ENCODE results near the gene ARHGAP22.

ARHGAP22 gene

DNA sequence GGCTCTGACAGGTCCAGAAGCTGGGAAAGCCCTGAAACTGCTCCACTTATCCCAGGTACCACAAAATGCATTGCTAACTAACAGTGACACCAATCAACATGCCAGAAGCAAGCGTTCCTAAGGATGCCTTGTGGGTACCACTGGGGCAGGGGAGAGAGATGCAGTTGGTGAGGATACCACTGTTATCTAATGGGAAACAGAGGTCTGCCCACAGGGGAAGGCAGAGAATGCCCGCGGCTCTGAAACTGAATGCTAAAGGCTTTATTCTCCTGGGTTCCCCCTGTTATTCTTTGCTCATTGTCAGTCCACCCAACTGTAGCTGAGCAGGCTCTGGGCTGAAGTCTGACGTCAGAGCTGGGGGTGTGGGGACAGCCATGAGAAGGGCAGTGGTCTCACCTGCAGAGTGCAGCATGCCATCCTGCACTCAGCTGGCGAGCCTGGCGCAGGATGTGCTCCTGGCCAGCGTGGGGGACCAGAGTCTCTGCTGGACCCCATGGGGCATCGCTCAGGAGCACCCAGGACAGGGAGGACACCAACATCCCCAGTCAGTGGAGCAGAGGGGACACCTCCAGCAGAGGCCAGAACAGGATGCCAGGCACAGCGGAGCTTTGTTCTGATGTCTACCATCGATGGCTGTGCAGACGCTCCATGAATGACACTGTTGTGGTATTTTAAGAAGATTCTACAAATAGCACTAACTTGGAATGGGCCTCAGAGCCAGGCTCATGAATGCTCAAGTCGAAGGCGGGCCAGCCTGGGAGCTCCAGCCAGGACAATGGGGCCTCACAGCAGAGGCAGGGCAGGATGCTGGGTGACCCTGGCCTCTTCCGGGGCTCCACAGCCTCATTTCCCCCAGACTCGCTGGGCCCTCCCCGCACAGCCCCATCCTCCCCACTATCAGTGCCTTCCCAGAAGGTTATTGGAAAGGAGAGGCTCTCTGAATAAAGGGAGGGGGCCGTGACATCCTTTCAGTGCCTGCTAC lies 95.8 kb downstream of the ARHGAP22 start:
- no peak for DNase-seq

- DNase-seq: no peak
Measured at GRCh38 chr10:48507933-48508790, 96.7 kb downstream of the ARHGAP22 start.

DNA sequence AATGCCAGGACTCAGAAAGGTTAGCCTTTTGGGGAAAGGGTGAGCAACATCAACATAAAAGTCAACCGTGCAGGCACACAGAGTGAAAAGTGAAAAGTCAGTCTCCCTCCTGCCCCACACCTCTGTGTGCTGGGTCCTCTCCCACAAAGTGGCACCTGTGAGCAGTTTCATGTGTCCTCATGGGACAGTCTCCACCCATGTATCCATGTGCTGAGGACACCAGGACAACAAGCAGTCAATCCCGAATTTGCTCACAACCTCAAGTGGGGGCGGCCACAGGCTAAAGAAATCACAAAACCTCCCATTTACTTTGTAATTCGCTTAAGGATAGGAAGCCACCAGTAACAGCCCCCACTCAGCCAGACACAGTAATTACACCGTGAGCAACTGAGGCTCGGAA lies 97.4 kb downstream of the ARHGAP22 start:
- no peak for DNase-seq

- DNase-seq: no peak
Measured at GRCh38 chr10:48506147-48506917, 98.5 kb downstream of the ARHGAP22 start.

GRCh38 chr10:48505394-48506112 lies 99.3 kb downstream of the ARHGAP22 start:
- no peak for DNase-seq

- DNase-seq: no peak
Measured at GRCh38 chr10:48504141-48504885, 100.6 kb downstream of the ARHGAP22 start.

DNA sequence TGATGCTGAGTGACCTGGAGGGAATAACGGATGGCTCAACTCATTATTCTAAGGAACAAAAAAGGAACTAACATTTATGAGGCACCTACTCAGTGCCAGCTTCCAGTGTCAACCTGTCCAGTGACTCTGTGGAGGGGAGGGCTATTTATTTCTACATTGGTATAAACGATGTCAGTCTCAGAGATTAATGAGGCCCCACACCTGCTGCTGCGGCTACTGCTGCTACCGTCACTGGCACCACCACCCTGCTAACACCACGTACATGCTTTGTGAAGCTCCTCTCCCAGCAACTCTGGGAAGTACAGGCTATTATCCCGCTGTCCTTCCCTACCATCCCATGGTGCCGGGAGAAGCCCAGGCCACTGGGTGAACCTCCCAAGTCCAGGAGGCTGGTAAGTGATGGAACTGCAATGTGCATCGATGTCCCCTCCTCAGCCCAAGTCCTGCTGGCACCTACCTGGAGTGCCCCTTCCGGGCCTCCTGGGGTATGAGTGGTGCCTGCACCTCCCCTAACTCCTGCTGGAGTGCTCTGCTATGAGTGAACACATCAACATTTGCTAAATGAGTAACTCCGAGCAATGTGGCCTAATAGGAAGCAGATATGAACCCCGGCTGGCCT lies 101.5 kb downstream of the ARHGAP22 start:
- DNase-seq: no peak

DNA sequence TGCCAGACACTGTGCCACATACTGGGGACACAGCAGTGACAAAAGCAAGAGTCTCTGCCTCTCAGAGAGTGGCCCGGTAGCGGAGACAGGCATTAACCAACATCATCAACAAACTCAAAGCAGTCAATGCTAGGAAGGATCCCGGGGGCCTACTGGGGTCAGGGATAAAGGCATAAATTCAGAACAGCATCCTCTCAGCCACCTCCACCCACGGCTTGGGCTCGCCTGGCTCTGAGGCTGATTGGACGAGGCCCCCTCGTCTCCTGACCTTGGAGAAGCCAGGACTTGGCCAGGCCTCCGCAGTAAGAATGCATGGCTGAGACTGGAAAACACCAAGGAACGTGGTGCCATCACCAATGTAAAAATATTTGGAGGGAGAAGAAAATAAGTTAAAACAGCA lies 102.1 kb downstream of the ARHGAP22 start:
- no peak for DNase-seq

GRCh38 chr10:48501787-48502771 lies 102.8 kb downstream of the ARHGAP22 start:
- DNase-seq: no peak

- DNase-seq: no peak
Measured at GRCh38 chr10:48501226-48501625, 103.6 kb downstream of the ARHGAP22 start.

- no peak for DNase-seq
Measured at GRCh38 chr10:48500771-48501170, 104.1 kb downstream of the ARHGAP22 start.

- DNase-seq: no peak
Measured at GRCh38 chr10:48498940-48499510, 105.8 kb downstream of the ARHGAP22 start.

DNA sequence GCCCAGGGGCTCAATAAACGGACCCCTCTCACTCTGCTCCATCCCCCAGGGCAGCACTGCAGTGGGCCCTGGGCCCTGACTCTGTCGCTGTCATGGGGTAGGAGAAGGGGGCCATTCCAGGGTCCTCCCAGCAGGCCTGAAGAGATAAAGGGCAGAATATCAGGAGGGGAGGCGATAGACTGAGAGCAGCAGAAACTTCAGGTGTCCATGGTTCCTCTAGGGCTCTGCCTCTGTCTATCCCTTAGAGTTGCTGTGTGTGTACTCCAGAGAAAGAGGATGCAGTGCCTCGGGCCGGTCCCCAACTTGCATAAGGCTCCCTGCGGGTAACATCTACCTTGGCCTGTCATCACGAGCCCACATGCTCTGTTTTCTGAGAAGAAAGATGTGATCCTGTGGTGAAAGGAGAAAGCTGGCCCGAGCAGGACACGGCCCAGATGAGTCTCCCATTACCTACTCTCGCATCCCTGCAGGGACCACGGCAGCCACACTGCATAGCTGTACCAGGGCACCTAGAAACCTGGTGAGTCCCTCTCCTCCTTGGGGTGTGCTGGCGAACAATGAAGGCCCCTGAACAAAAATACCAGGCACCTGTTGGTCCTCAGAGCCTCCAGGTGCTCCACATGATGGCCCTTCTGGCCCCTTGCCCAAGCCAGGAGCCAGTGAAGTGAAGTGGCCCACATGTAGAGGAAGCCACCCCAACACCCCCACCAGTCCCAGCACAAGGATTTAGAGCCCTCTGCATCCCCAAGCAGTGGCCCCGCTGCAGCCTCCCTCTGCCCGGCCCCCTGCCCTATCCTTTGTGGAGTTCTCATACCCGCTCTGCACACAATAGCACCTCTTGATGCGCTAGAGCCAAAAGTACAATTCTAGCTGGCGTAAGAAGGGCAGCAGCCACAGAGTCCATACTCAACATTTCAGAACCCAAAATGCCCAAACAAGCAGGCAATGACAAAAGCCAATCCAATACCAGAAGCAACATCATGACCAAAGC lies 106.8 kb downstream of the ARHGAP22 start:
- DNase-seq: no peak

DNA sequence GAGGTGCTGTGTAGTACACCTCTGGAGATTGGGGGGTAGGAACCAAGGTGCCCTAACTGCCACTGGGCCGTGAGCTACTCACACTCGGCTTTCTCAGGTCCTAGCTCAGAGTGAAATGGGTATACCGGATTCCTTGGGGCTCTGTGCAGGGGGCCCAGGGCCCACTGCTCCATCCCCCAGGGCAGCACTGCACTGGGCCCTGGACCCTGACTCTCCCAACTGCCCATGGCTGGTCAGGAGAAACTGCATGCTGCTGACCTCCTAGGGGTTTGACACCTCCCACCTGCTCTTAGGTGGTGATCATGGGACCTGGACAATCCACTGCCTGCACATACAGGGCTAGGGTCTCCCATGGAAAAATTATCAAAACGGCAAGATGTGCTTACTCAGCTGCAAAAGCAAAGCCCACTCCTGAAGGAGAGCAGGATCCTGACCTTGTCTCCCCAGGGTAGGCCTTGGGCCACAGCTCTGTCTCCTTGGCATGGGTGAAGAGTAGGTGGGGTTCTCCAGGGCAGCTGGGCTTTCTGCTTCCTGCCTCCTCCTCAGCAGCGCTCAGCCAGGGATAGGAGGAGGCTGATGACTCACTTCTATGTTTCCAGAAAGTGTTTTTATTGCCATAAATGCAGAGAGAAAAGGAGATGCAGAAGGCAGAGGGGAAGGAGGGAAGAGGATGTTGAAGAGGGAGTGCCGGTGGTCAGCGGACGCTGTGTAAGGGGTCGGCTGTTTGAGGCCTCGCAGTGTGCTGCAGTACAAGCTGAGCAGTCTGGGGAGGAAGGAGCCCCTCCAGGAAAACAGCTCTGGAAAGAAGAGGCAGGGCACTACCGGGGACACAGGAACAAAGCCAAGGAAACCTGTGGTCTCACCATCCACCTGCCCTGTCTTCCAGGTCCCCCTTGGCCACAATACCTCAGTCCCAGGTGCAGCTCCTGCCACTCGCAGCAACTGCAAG lies 107.8 kb downstream of the ARHGAP22 start:
- DNase-seq: no peak

DNA sequence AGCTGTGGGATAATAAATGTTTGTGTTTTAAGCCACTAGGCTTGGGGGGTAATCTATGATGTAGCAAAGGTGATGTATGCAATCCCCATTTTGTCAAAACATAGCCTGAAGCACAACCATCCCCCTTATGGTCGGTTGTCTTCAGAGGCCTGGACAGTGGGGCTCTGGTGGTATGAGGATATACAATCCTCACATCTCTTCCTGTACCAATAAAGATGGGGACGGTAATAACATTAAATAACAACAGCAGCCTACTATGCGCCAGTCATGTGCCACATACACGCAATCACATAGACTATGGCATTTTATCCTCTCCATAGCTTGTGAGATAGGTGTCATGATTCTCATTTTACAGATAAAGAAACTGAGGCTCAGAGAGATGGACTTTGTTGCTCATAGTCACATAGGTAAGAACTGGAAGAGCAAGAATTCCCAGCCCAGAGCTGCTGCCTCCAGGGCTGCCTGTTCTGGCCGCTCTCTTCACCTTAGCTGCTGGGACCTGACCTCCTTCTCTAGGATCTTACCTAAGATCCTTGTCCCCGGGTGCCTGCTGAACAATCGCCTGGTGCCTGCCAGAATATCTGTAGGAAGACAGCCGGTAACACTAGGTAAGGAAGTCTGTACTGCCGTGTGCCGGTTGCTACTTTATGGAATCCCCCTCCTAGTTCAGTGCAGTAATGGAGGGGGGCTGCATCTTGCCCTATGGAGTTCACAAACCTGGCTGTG lies 108.6 kb downstream of the ARHGAP22 start:
- DNase-seq: no peak

Measured in SIG-M5 (cell line).